Gastrocnemius medialis (tissue), 4 donors: ENCODE data around the gene CST5.

Experiments
- CTCF ChIP-seq, 5 experiments: fragments of 450-650 bp in 3 of 5; fragments of 200-600 bp in 2 of 5; sonication (generic) in 2 of 5; IDR thresholded peaks in 4 of 5; conservative IDR thresholded peaks in 1 of 5; 1 replicate in 4 of 5; 2 replicates in 1 of 5; pipeline ENCODE4 v1.5.1; 2016 to 2019; ENCODE audit warnings: antibody characterized with exemption in 5 of 5, mild to moderate bottlenecking in 3 of 5, moderate library complexity in 3 of 5
- POLR2A ChIP-seq, 2 donors: fragments of 450-650 bp; IDR thresholded peaks; one replicate each; pipeline ENCODE4 v1.6.1; 2017; ENCODE audit warnings: antibody characterized with exemption in 2 of 2, mild to moderate bottlenecking in 2 of 2, moderate library complexity in 2 of 2

- TF ChIP-seq CTCF (IDR thresholded peaks at IDR 0.05 in 4 of 5, conservative IDR thresholded peaks at IDR 0.05 in 1 of 5) = no peak
- TF ChIP-seq POLR2A (IDR thresholded peaks at IDR 0.05) = no peak
Observed at GRCh38 chr20:23924751-23925150, 45.2 kb upstream of the CST5 start.
